ENCODE data around the gene BAIAP2.

GRCh38 chr17:81046132-81046769 lies 11.3 kb downstream of the BAIAP2 start:
- TF ChIP-seq EZH2 (optimal IDR thresholded peaks at IDR 0.05; ENCODE audit: low read depth, low read length) (no peak), CTCF (IDR thresholded peaks at IDR 0.05; ENCODE audit: low read length) (no peak), EZH2phosphoT487 (IDR thresholded peaks at IDR 0.05; ENCODE audit: low read length) (no peak)
